GM23338 (cell line): ENCODE data around the gene CWC27. TPM values are rescaled to one million over a fixed set of nuclear protein-coding genes. Genes with fewer than 3 reads are reported as not detected.

Experiments used
- ATAC-seq: fragments of 200-7000 bp; cut with Tn5 transposase; 3 replicates; pipeline ENCODE4 v1.9.1; 2020
- DNase-seq: peaks from one replicate; pipeline ENCODE4 v3.0.0-alpha.2; 2015; ENCODE audit warnings: low spot score
- H2AFZ ChIP-seq: fragments of 200-600 bp; sonication (generic); 2 replicates; pipeline ENCODE4 v1.8.0; 2016; ENCODE audit warnings: antibody characterized with exemption, mild to moderate bottlenecking, moderate library complexity
- H3F3A ChIP-seq: fragments of 200-600 bp; sonication (generic); replicated peaks from 2 replicates; pipeline ENCODE4 v1.8.0; 2017; ENCODE audit warnings: antibody characterized with exemption, mixed run types, low read depth
- H3K27ac ChIP-seq: fragments of 200-600 bp; sonication (generic); 2 replicates; pipeline ENCODE4 v1.6.1; 2016; ENCODE audit warnings: low read depth
- H3K27me3 ChIP-seq: fragments of 200-600 bp; sonication (generic); 2 replicates; pipeline ENCODE4 v1.8.0; 2016; ENCODE audit warnings: mild to moderate bottlenecking, mixed run types, moderate library complexity; ENCODE audit not compliant: insufficient read depth
- H3K36me3 ChIP-seq: fragments of 200-600 bp; sonication (generic); 2 replicates; pipeline ENCODE4 v1.8.0; 2016; ENCODE audit warnings: mild to moderate bottlenecking; ENCODE audit not compliant: insufficient read depth
- H3K4me1 ChIP-seq: fragments of 200-600 bp; sonication (generic); 2 replicates; pipeline ENCODE4 v1.8.0; 2016; ENCODE audit warnings: mild to moderate bottlenecking, moderate library complexity; ENCODE audit not compliant: insufficient read depth
- H3K4me2 ChIP-seq: fragments of 200-600 bp; sonication (generic); 2 replicates; pipeline ENCODE4 v1.7.1; 2017; ENCODE audit warnings: mixed run types
- H3K4me3 ChIP-seq: fragments of 200-600 bp; sonication (generic); 2 replicates; pipeline ENCODE4 v1.6.1; 2016; ENCODE audit warnings: mixed run types
- H3K79me2 ChIP-seq: fragments of 200-600 bp; sonication (generic); replicated peaks from 2 replicates; pipeline ENCODE4 v1.8.0; 2017; ENCODE audit warnings: mild to moderate bottlenecking; ENCODE audit not compliant: insufficient read depth
- H3K9me2 ChIP-seq: fragments of 200-600 bp; sonication (generic); 2 replicates; pipeline ENCODE4 v1.8.0; 2017; ENCODE audit not compliant: insufficient read depth
- H4K20me1 ChIP-seq: fragments of 200-600 bp; sonication (generic); replicated peaks from 2 replicates; pipeline ENCODE4 v1.8.0; 2017; ENCODE audit warnings: mild to moderate bottlenecking; ENCODE audit not compliant: insufficient read depth
- H3K27ac Mint-ChIP-seq: 2 replicates; pipeline ENCODE4 v1.8.0; 2020; ENCODE audit warnings: inconsistent platforms, mild to moderate bottlenecking, moderate library complexity, mixed read lengths
- H3K27me3 Mint-ChIP-seq: 3 replicates; pipeline ENCODE4 v1.8.0; 2022; ENCODE audit warnings: low read depth, mild to moderate bottlenecking, moderate library complexity, mixed read lengths, inconsistent platforms; ENCODE audit not compliant: insufficient read depth, poor library complexity
- H3K36me3 Mint-ChIP-seq: 3 replicates; pipeline ENCODE4 v1.8.0; 2021; ENCODE audit warnings: low read depth, mild to moderate bottlenecking, inconsistent platforms, moderate library complexity, mixed read lengths
- H3K4me1 Mint-ChIP-seq: 3 replicates; pipeline ENCODE4 v1.8.0; 2020; ENCODE audit warnings: mild to moderate bottlenecking, inconsistent platforms, mixed read lengths
- H3K4me3 Mint-ChIP-seq: 3 replicates; pipeline ENCODE4 v1.8.0; 2021; ENCODE audit warnings: moderate library complexity, mild to moderate bottlenecking, inconsistent platforms, mixed read lengths
- H3K9me3 Mint-ChIP-seq: 3 replicates; pipeline ENCODE4 v1.8.0; 2020; ENCODE audit warnings: moderate library complexity, mild to moderate bottlenecking, inconsistent platforms, mixed read lengths
- CREB1 ChIP-seq: fragments of 250-450 bp; sonication (Bioruptor Pico); IDR thresholded peaks from 2 replicates; pipeline ENCODE4 v1.5.0; 2020; ENCODE audit warnings: low read depth, mild to moderate bottlenecking, moderate library complexity
- EZH2 ChIP-seq: fragments of 200-600 bp; sonication (generic); IDR thresholded peaks from one replicate; pipeline ENCODE4 v1.8.0; 2017; ENCODE audit warnings: antibody characterized with exemption, mild to moderate bottlenecking, low read depth; ENCODE audit not compliant: unreplicated experiment
- EZH2phosphoT487 ChIP-seq: fragments of 200-600 bp; sonication (generic); IDR thresholded peaks from one replicate; pipeline ENCODE4 v1.8.1; 2018; ENCODE audit warnings: antibody characterized with exemption; ENCODE audit not compliant: unreplicated experiment
- JUNB ChIP-seq: IDR thresholded peaks from one replicate; pipeline ENCODE4 v1.6.1; 2016; ENCODE audit warnings: antibody characterized with exemption; ENCODE audit not compliant: unreplicated experiment
- STAT1 ChIP-seq: IDR thresholded peaks from one replicate; pipeline ENCODE4 v1.6.1; 2016; ENCODE audit warnings: antibody characterized with exemption; ENCODE audit not compliant: unreplicated experiment
- ZNF114 ChIP-seq: fragments of 250-450 bp; sonication (Bioruptor Pico); IDR thresholded peaks from 2 replicates; pipeline ENCODE4 v1.5.0; 2020; ENCODE audit warnings: mild to moderate bottlenecking, moderate library complexity
- ZNF331 ChIP-seq: fragments of 250-450 bp; sonication (Bioruptor Pico); IDR thresholded peaks from 2 replicates; pipeline ENCODE4 v1.5.0; 2020; ENCODE audit warnings: low read depth, mild to moderate bottlenecking, moderate library complexity
- polyA plus RNA-seq: library from polyadenylated mRNA; unstranded; fragments of >200 nt; fragmentation: Nextera tagmentation; extraction: Ambion mirVana; gene quantifications from 2 replicates; pipeline ENCODE4 v1.2.1, GENCODE V29; 2016
- total RNA-seq: library from RNA; depleted of rRNA; stranded (reverse); fragments of >200 nt; shearing (Covaris generic); gene quantifications from 2 replicates; pipeline ENCODE4 v1.2.3, GENCODE V29; 2014
- TF ChIP-seq, protein P1 (sequence below), 2 experiments: fragments of 200-600 bp in 1 of 2; sonication (generic) in 1 of 2; conservative IDR thresholded peaks; 2 replicates each; pipeline versions ENCODE4 v1.5.1 to v1.6.1; 2016 to 2017; ENCODE audit warnings: antibody characterized with exemption in 2 of 2, low read depth in 2 of 2, mild to moderate bottlenecking in 2 of 2, moderate library complexity in 1 of 2
- TF ChIP-seq, protein P2 (sequence below): IDR thresholded peaks from one replicate; pipeline ENCODE4 v1.6.1; 2018; ENCODE audit warnings: antibody characterized with exemption; ENCODE audit not compliant: unreplicated experiment
- TF ChIP-seq, protein P3 (sequence below): fragments of 250-450 bp; sonication (Bioruptor Pico); IDR thresholded peaks from 2 replicates; pipeline ENCODE4 v1.5.0; 2020; ENCODE audit warnings: mild to moderate bottlenecking, moderate library complexity

The CWC27 gene
- total and polyA plus RNA-seq, 2 experiments from 2014 or later, result 27.7 to 115 TPM

DNA sequence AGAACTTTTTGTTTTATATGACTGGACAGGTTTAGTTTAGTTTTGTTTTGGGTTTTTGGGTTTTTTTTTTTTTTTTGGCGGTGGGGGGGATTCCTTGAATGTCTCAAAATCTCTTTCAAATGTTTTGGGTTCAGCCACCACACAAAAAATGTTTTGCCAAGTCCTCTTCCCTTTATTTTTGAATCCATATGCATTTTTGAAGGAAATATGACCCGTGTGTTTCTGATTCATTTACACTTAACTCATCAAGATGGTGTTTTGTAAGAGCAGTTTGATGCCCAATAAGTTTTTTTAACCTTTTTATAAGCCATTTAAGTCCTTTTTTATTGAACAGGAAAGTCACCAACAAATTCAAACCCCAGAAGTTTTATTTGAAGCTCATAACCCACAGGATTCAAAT lies 209.8 kb downstream of the CWC27 start:
- Mint-ChIP-seq H3K36me3 (peaks cover 9% of the 10 kb centered on the region; the same call in 2 of the 3 replicates), H3K9me3 (no peaks in the 10 kb centered on the region), H3K27me3 (no peaks in the 10 kb centered on the region), H3K4me3 (no peak overlapping the region), H3K4me1 (no peaks in the 10 kb centered on the region), H3K27ac (no peak overlapping the region)
- Histone ChIP-seq H3K36me3 (no peaks in the 10 kb centered on the region), H3K4me3 (no peak overlapping the region), H3K79me2 (no peaks in the 10 kb centered on the region), H3F3A (no peaks in the 10 kb centered on the region), H3K4me2 (no peak overlapping the region), H4K20me1 (no peaks in the 10 kb centered on the region), H3K27me3 (no peaks in the 10 kb centered on the region), H3K9me2 (no peaks in the 10 kb centered on the region), H3K27ac (no peak overlapping the region), H2AFZ (no peak overlapping the region), H3K4me1 (no peaks in the 10 kb centered on the region)
- DNase-seq (no peak), ATAC-seq (no peak)
- TF ChIP-seq, protein P1, sequence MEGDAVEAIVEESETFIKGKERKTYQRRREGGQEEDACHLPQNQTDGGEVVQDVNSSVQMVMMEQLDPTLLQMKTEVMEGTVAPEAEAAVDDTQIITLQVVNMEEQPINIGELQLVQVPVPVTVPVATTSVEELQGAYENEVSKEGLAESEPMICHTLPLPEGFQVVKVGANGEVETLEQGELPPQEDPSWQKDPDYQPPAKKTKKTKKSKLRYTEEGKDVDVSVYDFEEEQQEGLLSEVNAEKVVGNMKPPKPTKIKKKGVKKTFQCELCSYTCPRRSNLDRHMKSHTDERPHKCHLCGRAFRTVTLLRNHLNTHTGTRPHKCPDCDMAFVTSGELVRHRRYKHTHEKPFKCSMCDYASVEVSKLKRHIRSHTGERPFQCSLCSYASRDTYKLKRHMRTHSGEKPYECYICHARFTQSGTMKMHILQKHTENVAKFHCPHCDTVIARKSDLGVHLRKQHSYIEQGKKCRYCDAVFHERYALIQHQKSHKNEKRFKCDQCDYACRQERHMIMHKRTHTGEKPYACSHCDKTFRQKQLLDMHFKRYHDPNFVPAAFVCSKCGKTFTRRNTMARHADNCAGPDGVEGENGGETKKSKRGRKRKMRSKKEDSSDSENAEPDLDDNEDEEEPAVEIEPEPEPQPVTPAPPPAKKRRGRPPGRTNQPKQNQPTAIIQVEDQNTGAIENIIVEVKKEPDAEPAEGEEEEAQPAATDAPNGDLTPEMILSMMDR (conservative IDR thresholded peaks at IDR 0.05; ENCODE audit: low read depth in 2 of 2), result no peak
- TF ChIP-seq EZH2 (no peak), ZNF114 (CRISPR knock-in tag) (no peak), CREB1 (CRISPR knock-in tag) (no peak), STAT1 (no peak), ZNF331 (CRISPR knock-in tag) (no peak), JUNB (no peak), EZH2phosphoT487 (no peak)
- TF ChIP-seq, protein P2, sequence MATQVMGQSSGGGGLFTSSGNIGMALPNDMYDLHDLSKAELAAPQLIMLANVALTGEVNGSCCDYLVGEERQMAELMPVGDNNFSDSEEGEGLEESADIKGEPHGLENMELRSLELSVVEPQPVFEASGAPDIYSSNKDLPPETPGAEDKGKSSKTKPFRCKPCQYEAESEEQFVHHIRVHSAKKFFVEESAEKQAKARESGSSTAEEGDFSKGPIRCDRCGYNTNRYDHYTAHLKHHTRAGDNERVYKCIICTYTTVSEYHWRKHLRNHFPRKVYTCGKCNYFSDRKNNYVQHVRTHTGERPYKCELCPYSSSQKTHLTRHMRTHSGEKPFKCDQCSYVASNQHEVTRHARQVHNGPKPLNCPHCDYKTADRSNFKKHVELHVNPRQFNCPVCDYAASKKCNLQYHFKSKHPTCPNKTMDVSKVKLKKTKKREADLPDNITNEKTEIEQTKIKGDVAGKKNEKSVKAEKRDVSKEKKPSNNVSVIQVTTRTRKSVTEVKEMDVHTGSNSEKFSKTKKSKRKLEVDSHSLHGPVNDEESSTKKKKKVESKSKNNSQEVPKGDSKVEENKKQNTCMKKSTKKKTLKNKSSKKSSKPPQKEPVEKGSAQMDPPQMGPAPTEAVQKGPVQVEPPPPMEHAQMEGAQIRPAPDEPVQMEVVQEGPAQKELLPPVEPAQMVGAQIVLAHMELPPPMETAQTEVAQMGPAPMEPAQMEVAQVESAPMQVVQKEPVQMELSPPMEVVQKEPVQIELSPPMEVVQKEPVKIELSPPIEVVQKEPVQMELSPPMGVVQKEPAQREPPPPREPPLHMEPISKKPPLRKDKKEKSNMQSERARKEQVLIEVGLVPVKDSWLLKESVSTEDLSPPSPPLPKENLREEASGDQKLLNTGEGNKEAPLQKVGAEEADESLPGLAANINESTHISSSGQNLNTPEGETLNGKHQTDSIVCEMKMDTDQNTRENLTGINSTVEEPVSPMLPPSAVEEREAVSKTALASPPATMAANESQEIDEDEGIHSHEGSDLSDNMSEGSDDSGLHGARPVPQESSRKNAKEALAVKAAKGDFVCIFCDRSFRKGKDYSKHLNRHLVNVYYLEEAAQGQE, result no peak
- TF ChIP-seq, protein P3, sequence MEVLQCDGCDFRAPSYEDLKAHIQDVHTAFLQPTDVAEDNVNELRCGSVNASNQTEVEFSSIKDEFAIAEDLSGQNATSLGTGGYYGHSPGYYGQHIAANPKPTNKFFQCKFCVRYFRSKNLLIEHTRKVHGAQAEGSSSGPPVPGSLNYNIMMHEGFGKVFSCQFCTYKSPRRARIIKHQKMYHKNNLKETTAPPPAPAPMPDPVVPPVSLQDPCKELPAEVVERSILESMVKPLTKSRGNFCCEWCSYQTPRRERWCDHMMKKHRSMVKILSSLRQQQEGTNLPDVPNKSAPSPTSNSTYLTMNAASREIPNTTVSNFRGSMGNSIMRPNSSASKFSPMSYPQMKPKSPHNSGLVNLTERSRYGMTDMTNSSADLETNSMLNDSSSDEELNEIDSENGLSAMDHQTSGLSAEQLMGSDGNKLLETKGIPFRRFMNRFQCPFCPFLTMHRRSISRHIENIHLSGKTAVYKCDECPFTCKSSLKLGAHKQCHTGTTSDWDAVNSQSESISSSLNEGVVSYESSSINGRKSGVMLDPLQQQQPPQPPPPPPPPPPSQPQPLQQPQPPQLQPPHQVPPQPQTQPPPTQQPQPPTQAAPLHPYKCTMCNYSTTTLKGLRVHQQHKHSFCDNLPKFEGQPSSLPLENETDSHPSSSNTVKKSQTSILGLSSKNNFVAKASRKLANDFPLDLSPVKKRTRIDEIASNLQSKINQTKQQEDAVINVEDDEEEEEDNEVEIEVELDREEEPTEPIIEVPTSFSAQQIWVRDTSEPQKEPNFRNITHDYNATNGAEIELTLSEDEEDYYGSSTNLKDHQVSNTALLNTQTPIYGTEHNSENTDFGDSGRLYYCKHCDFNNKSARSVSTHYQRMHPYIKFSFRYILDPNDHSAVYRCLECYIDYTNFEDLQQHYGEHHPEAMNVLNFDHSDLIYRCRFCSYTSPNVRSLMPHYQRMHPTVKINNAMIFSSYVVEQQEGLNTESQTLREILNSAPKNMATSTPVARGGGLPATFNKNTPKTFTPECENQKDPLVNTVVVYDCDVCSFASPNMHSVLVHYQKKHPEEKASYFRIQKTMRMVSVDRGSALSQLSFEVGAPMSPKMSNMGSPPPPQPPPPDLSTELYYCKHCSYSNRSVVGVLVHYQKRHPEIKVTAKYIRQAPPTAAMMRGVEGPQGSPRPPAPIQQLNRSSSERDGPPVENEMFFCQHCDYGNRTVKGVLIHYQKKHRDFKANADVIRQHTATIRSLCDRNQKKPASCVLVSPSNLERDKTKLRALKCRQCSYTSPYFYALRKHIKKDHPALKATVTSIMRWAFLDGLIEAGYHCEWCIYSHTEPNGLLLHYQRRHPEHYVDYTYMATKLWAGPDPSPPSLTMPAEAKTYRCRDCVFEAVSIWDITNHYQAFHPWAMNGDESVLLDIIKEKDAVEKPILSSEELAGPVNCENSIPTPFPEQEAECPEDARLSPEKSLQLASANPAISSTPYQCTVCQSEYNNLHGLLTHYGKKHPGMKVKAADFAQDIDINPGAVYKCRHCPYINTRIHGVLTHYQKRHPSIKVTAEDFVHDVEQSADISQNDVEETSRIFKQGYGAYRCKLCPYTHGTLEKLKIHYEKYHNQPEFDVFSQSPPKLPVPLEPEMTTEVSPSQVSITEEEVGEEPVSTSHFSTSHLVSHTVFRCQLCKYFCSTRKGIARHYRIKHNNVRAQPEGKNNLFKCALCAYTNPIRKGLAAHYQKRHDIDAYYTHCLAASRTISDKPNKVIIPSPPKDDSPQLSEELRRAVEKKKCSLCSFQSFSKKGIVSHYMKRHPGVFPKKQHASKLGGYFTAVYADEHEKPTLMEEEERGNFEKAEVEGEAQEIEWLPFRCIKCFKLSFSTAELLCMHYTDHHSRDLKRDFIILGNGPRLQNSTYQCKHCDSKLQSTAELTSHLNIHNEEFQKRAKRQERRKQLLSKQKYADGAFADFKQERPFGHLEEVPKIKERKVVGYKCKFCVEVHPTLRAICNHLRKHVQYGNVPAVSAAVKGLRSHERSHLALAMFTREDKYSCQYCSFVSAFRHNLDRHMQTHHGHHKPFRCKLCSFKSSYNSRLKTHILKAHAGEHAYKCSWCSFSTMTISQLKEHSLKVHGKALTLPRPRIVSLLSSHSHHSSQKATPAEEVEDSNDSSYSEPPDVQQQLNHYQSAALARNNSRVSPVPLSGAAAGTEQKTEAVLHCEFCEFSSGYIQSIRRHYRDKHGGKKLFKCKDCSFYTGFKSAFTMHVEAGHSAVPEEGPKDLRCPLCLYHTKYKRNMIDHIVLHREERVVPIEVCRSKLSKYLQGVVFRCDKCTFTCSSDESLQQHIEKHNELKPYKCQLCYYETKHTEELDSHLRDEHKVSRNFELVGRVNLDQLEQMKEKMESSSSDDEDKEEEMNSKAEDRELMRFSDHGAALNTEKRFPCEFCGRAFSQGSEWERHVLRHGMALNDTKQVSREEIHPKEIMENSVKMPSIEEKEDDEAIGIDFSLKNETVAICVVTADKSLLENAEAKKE, result no peak
